Measurements from ENCODE around the gene MECP2. TPM values are rescaled to one million over a fixed set of nuclear protein-coding genes. Genes with fewer than 3 reads are reported as not detected.

MECP2 gene
- total and polyA plus RNA-seq, 2 of the 13 experiments (the other 11 are each of a cell fraction or from before 2014, with no cell fraction given), result 7.9 to 18.1 TPM

- in situ Hi-C loops (cut with HindIII; ENCODE audit: extremely low pct_ligation_motif_present, low pct_unique_long_range_greater_than_20kb), result no loop called here
Observed at GRCh38 chrX:154077101-154077500, 20.4 kb downstream of the MECP2 start.

More at GRCh38 chrX:154077101-154077500, 20.4 kb downstream of the MECP2 start:
- Histone ChIP-seq H3K9me3 (ENCODE audit: low read length) (no peaks in the 10 kb centered on the region), H3K36me3 (replicated peaks in 1 of 2; ENCODE audit: control insufficient read depth in 1 of 2, insufficient read depth in 2 of 2, low read length in 2 of 2) (peaks cover 1 to 6% of the 10 kb centered on the region in 2 experiments; a peak in 1 of 5 replicates), H3K4me2 (ENCODE audit: low read depth, low read length) (no peak overlapping the region), H3K9ac (ENCODE audit: insufficient read depth, low read depth, low read length) (no peak overlapping the region), H3K4me1 (ENCODE audit: insufficient read depth, low read length) (peaks cover 14% of the 10 kb centered on the region), H3K79me2 (ENCODE audit: insufficient read depth, low read length) (peaks cover 62% of the 10 kb centered on the region), H2AFZ (ENCODE audit: low read length) (no peak overlapping the region), H4K20me1 (ENCODE audit: insufficient read depth, low read length) (no peaks in the 10 kb centered on the region), H3K4me3 (replicated peaks in 1 of 3; ENCODE audit: insufficient read depth in 1 of 3, low read depth in 2 of 3, low read length in 3 of 3) (no peak overlapping the region), H3K27ac (ENCODE audit: extremely low read length, insufficient read depth, low read length) (no peak overlapping the region), H3K27me3 (ENCODE audit: control insufficient read depth in 1 of 2, insufficient read depth in 2 of 2, low read length in 2 of 2) (no peaks in the 10 kb centered on the region)
- CTCF ChIA-PET (ENCODE audit: low intra/inter-chr PET ratio, low total read pairs), result no interaction called here
- FAIRE-seq, result no peak
- no peak for ATAC-seq
- no TSS peak for BruUV-seq (replicated peaks)
- TF ChIP-seq HMGA1 (CRISPR knock-in tag; conservative IDR thresholded peaks at IDR 0.05), result no peak
- TF ChIP-seq KDM3A (CRISPR knock-in tag; IDR thresholded peaks at IDR 0.05; ENCODE audit: low read depth), result no peak
- TF ChIP-seq ZNF124 (CRISPR knock-in tag; IDR thresholded peaks at IDR 0.05), result no peak
- no peak for TF ChIP-seq YY1 (IDR thresholded peaks at IDR 0.05; ENCODE audit: insufficient read depth, insufficient replicate concordance, low read depth, low read length)
- no peak for TF ChIP-seq PATZ1 (CRISPR knock-in tag; IDR thresholded peaks at IDR 0.05)
- TF ChIP-seq KLF6 (CRISPR knock-in tag; IDR thresholded peaks at IDR 0.05), result no peak
- TF ChIP-seq MED13 (CRISPR knock-in tag; IDR thresholded peaks at IDR 0.05), result no peak
- TF ChIP-seq GLMP (CRISPR knock-in tag; IDR thresholded peaks at IDR 0.05; ENCODE audit: borderline replicate concordance), result no peak
- TF ChIP-seq ZNF577 (CRISPR knock-in tag; IDR thresholded peaks at IDR 0.05; ENCODE audit: borderline replicate concordance, low read depth), result no peak
- TF ChIP-seq MYC (CRISPR knock-in tag; IDR thresholded peaks at IDR 0.05; ENCODE audit: borderline replicate concordance), result no peak
- TF ChIP-seq HNRNPH1 (optimal IDR thresholded peaks at IDR 0.05; ENCODE audit: low read depth, low read length), result no peak
- TF ChIP-seq THAP7 (CRISPR knock-in tag; IDR thresholded peaks at IDR 0.05), result no peak
- TF ChIP-seq KAT7 (CRISPR knock-in tag; IDR thresholded peaks at IDR 0.05; ENCODE audit: borderline replicate concordance), result no peak
- no peak for TF ChIP-seq POGZ (CRISPR knock-in tag; IDR thresholded peaks at IDR 0.05)
- no peak for TF ChIP-seq TBX3 (IDR thresholded peaks at IDR 0.05; ENCODE audit: borderline replicate concordance)
- intact Hi-C loops (cut with micrococcal nuclease; ENCODE audit: unreplicated experiment), result no loop called here
- POLR2A ChIA-PET, result no interaction called here
- no peak for DNase-seq (ENCODE audit: low spot score)
- 98% methylated on average over 4 of the region's 4 CpGs for WGBS (ENCODE audit: low lambda C conversion rate)
